ENCODE results near the gene PAM.

DNA sequence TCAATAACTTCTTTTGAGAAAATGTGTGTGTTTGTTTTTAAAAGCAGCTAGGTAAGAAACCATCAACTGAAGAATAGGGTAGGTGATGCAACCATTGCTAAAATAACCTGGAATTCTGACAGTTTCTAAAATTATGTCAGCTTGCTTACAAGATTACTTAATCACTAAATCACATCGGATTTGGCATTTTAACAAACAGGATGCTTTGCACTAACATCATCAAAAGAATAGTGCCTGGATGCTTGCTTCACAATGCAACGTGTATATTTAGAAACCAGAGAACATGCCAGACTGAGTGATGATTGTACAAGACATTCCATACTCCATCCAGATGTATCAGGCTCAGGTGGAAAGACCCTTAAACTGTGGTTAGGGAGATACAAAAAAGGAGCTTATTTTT is 43.9 kb downstream of the PAM start:
- no peak for TF ChIP-seq POLR2A (IDR thresholded peaks at IDR 0.05)
- TF ChIP-seq, protein P1, sequence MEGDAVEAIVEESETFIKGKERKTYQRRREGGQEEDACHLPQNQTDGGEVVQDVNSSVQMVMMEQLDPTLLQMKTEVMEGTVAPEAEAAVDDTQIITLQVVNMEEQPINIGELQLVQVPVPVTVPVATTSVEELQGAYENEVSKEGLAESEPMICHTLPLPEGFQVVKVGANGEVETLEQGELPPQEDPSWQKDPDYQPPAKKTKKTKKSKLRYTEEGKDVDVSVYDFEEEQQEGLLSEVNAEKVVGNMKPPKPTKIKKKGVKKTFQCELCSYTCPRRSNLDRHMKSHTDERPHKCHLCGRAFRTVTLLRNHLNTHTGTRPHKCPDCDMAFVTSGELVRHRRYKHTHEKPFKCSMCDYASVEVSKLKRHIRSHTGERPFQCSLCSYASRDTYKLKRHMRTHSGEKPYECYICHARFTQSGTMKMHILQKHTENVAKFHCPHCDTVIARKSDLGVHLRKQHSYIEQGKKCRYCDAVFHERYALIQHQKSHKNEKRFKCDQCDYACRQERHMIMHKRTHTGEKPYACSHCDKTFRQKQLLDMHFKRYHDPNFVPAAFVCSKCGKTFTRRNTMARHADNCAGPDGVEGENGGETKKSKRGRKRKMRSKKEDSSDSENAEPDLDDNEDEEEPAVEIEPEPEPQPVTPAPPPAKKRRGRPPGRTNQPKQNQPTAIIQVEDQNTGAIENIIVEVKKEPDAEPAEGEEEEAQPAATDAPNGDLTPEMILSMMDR (IDR thresholded peaks at IDR 0.05): no peak
